Activated T-cell treated with anti-CD3 and anti-CD28 coated beads for 1 hour (primary cell): Measurements from ENCODE around the gene LGI1.

ENCODE experiments used
- DNase-seq: peaks from one replicate; pipeline ENCODE4 v3.0.0-alpha.2; 2020; ENCODE audit warnings: low read depth

LGI1 gene

DNA sequence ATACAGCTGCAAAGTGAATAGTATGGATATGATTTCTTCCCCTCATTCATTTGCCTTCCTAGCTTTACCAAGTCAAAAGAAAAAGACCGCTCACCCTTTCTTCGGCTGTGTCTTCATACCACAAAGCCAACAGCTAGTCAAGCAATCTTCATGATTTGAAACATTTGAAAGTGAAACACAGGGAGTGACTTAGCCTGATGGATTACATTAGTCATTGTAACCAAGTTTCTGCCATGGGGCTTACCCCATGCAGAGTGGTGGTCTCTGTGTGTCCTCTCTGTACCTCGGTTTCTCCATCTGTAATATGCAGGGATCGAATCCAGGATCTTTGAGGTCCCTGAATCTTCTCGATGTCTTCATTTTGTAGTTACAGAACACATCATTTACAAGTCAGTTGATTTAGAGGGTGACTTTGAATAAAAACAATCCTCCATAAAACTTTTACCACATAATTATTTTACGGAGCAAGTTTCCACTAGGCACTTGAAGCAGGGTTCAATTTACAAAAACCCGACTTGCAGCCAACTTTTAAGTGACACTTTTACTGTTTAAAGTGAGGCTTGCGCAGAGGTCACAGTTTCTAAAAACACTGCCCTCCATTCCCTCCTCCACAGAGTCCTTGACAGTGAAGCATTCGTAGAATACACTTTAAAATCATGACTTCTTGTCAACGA lies 2.2 kb upstream of the LGI1 start:
- DNase-seq, result no peak

DNA sequence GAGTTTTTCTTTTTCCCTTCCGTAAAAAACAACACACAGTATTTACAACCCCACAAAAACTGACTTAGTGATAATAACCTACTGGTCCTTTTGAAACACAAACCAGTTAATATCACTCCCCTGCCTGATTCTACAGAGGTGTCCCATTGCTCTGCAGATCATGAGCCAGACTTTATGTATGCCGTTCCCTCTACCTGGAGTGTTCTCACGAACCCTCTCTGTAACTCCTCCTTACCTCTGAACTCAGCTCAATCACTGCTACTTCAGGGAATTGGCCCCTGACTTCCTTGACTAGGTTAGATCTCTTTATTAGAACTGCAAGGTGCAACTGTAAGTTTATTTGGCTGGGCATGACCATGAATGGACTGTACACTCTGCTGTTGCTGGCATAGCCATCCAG lies 1.6 kb upstream of the LGI1 start:
- DNase-seq, result no peak

GRCh38 chr10:93757136-93757535 lies 600 bp upstream of the LGI1 start:
- DNase-seq, result no peak

- DNase-seq, result no peak
These were observed 761 bp downstream of the LGI1 start for GRCh38 chr10:93758508-93758885.

DNA sequence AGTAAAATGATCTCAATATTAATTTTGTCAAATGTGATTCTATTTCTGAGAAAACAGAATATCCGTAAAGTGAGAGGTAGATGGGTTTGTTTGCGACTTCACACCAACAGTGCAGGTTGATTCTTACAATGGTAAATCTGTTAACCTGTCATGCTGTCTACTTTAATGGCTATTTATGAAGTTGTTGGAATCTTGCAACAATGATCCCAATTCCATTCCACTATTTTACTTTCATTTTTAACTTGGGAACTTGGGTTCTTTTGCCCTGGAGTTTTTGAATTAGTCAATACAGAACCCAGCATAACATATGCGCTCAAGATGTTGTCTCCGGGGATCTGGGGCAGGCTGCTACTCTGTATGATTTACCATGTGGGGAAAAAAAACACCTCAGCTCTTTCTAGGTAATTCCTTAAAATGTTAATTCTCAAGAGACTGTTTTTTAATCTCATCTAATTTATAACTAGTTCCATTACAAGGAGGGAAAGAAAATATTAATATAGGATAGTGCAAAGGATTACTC lies 1.2 kb downstream of the LGI1 start:
- DNase-seq, result no peak

GRCh38 chr10:93760490-93760889 lies 2.8 kb downstream of the LGI1 start:
- DNase-seq, result no peak

GRCh38 chr10:93762979-93763391 lies 5.2 kb downstream of the LGI1 start:
- no peak for DNase-seq

- no peak for DNase-seq
These were observed 9.2 kb downstream of the LGI1 start for GRCh38 chr10:93766918-93767317.

DNA sequence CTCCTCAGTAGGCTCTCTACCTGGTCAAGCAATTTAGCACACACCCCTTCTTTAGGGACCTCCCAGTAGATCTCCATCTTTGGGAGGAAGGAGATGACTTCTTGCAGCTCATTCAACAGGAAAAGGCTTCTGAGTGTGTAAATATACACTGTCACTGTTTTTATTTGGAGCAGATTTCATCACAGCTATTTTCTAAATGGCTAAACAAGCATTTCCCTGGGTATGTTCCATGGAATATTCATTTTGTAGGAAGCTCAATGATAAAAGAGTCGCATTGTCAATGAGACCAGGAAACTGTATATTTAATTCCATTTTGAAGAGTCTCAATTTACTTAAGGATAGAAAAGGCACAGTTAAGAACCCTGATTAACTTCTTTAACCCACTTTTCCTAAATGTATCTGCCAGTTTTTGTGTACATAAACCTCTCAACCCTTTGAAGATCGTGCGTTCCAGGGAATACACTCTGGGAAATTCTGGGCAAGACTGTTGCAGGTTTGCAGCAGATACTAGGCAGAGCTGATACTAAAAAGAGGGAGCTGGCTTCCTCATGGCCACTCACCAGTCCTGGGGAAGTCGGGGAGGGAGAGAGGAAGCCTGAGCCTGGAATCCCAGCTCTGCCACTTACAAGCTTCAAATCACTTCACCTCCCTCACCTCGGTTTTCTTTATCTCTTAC lies 10.1 kb downstream of the LGI1 start:
- DNase-seq, result no peak

DNA sequence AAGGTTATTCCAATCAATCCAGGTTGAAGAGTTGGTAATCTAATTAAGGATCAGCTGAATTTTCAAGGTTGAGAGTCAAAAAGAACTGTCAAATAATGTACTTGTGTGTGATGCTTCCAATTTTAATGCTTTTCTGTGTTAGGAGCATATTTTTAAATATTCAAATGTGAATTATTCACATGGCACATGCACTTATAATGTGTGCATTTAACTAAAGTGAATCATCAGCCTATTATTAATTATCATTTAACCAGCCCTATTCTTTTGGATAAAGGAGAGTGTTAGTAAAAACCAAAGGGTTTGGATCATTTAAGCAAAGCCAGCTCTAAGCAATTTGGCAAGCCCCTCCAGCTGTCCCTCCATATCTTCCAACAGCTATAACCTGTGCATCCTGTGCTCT lies 11.2 kb downstream of the LGI1 start:
- no peak for DNase-seq

DNA sequence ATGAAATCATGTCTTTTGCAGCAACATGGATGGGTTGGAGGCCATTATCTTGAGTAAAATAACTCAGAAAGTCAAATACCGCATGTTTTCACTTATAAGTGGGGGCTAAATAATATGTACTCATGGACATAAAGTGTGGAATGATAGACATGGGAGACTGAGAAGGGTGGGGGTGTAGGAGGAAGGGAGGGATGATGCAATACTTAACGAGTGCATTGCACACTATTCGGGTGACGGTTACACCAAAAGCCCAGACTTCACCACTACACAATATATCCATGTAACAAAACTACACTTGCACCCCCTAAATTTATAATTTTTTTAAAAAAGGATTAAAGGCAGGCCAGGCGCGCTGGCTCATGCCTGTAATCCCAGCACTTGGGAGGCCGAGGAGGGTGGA lies 13.6 kb downstream of the LGI1 start:
- no peak for DNase-seq

- no peak for DNase-seq
These were observed 15.4 kb downstream of the LGI1 start for GRCh38 chr10:93773120-93773519.

GRCh38 chr10:93773705-93774104 lies 16.0 kb downstream of the LGI1 start:
- DNase-seq, result no peak

GRCh38 chr10:93775356-93775755 lies 17.6 kb downstream of the LGI1 start:
- no peak for DNase-seq

- no peak for DNase-seq
These were observed 19.4 kb downstream of the LGI1 start for GRCh38 chr10:93777092-93777491.

DNA sequence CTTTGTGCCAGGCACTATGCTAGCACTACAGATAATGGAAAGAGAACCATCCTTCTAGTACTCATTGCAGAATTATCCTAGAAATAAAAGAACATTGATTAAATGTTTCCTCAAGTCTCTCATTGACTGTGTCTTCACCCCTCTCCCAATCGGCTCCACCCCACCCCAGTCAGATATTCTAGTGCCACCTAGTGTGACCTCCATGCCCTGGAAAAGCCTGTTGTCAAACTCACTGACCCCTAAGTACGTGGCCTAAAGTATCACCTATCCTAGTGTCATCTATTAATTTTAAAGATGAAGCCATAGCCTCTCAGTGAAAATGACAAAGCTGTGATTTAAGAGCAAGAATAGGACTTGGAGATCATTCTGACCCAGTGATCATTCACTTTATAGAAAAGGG lies 26.3 kb downstream of the LGI1 start:
- DNase-seq, result no peak

DNA sequence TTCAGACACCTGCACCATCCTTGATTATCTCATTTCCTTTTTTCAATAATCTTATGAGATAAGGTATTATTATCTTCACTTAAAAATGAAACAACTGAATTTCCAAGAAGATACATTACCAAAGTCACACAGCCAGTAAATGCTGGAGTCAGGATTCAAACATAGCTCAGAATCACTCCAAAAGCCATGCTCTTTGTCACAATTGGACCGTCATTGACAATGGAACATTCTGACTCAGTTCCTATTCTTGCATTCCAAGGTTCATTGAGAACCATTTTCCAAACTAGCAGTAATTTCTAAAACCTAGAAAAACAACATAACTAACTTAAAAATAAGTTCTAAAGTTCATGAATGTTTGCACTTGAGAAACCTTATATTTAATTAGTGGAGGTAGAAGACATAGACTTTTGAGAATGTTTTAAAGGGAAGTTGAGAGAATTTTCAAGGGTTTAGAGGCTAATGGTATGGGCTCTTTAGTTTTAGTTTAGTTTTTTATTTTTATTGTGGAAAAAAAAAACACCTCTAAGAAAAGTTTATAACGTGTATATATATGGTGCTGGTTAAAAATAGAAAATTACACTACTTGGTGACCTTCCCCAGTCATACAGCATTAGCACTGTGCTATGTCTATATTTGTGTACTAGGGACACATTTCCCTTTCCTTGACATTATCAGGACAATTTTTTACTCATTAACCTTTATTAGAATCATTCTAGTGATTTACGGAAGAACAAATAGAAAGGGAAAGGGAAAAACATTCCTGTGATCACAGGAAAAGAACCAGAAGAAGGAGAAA lies 30.9 kb downstream of the LGI1 start:
- DNase-seq, result no peak

DNA sequence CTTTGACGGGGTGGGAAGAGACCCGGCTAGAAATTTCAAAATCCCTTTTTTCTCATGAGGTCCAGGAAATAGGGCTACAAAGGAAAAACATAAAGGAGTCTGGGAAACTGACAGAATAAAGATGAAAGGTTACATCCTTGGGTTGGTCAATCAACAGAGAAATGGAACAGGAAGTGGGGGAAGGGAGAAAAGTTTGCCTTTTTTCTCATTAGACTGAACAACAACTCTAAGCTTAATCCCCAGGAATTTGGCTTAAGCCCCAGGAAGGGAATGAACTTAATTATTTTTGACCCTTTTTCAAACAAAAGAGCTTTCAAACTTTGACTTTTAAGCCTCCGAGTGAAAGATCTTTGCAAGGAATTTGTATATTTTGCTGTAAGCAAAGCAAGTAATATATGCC lies 32.7 kb downstream of the LGI1 start:
- no peak for DNase-seq

- no peak for DNase-seq
These were observed 38.4 kb downstream of the LGI1 start for GRCh38 chr10:93796167-93796566.

DNA sequence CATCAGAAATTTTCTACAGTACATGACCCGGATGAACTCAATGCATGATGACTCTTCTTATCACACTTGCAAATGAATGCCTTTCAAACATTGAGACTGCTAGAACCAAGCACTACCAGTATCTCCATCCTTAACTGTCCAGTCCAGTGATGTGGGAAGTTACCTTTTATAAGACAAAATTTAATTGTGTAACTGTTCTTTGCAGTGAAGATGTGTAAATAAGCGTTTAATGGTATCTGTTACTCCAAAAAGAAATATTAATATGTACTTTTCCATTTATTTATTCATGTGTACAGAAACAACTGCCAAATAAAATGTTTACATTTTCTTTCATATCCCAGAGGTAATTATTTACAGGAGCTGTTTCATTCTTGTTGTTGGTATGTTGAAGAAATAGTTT lies 40.1 kb downstream of the LGI1 start:
- no peak for DNase-seq

GRCh38 chr10:93799155-93799708 lies 41.5 kb downstream of the LGI1 start:
- DNase-seq, result no peak

DNA sequence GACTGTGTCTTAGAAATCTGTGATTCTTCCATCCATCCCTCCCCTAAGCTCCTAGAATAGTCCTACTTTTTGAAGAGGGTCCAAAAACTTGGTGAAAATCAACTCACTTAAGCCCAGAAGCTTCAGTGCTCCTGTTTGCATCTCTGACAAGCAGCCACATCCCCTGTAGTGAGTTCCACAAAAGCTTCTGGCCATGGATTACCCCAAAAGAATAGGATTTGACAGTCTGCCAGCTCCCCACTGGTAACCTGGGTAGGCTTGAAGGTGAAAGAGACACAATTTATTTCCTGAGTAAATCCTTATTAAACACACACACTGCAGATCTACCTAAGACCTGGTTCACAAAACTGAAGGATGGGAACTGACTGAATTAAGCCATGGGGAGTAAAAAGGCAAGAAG lies 46.5 kb downstream of the LGI1 start:
- no peak for DNase-seq

- DNase-seq, result no peak
These were observed 49.2 kb downstream of the LGI1 start for GRCh38 chr10:93806903-93807302.
